HEK293 (cell line): ENCODE data around the gene CHST1.

Source experiments
- CTCF ChIA-PET: fragments of 350-600 bp; formaldehyde crosslinking; extraction: SDS; loops from one replicate; lab custom pipeline; 2021; ENCODE audit warnings: antibody characterized with exemption; lab: Yijun Ruan, JAX
- POLR2A ChIA-PET: fragments of 300-600 bp; formaldehyde crosslinking; extraction: SDS; loops from one replicate; lab custom pipeline; 2020; ENCODE audit warnings: antibody characterized with exemption, inconsistent platforms; lab: Yijun Ruan, JAX
- H3K27ac ChIP-seq: fragments of 200-500 bp; sonication (Bioruptor generic); 2 replicates; pipeline ENCODE4 v1.5.1; 2014; ENCODE audit warnings: low read depth, low read length, control low read depth, inconsistent platforms; ENCODE audit errors: extremely low read depth
- H3K36me3 ChIP-seq, 2 experiments: fragments of 200-500 bp in 1 of 2; sonication (Bioruptor generic) in 1 of 2; 1 replicate in 1 of 2; 2 replicates in 1 of 2; pipeline ENCODE4 v1.5.1; 2014 to 2017; ENCODE audit warnings: inconsistent platforms in 2 of 2, low read length in 2 of 2; ENCODE audit not compliant: control insufficient read depth in 2 of 2, insufficient read depth in 1 of 2
- H3K4me1 ChIP-seq: fragments of 200-500 bp; sonication (Bioruptor generic); 2 replicates; pipeline ENCODE4 v1.5.1; 2014; ENCODE audit warnings: mild to moderate bottlenecking, low read length, inconsistent platforms; ENCODE audit not compliant: control insufficient read depth, insufficient read depth
- H3K4me3 ChIP-seq: 2 replicates; pipeline ENCODE4 v1.5.1; 2011; ENCODE audit warnings: low read depth, mild to moderate bottlenecking, control low read depth, low read length, moderate library complexity
- H3K9me3 ChIP-seq: fragments of 200-500 bp; sonication (Bioruptor generic); 2 replicates; pipeline ENCODE4 v1.5.1; 2014; ENCODE audit warnings: low read depth, low read length, inconsistent platforms; ENCODE audit not compliant: control insufficient read depth, insufficient read depth
- ATF2 ChIP-seq: fragments of 450-650 bp; formaldehyde crosslinking; IDR thresholded peaks from 2 replicates; pipeline ENCODE4 v1.5.1; 2016; ENCODE audit warnings: missing biosample characterization, missing genetic modification characterization, low read depth
- BCL11B ChIP-seq: fragments of 450-650 bp; formaldehyde crosslinking; IDR thresholded peaks from 2 replicates; pipeline ENCODE4 v1.5.1; 2016; ENCODE audit warnings: low read depth, missing biosample characterization, missing genetic modification characterization
- HOXD13 ChIP-seq: sonication (generic); formaldehyde crosslinking; IDR thresholded peaks from 2 replicates; pipeline ENCODE4 v1.8.0; 2022; ENCODE audit warnings: missing genetic modification reagents, borderline replicate concordance
- KLF17 ChIP-seq: fragments of 450-650 bp; formaldehyde crosslinking; IDR thresholded peaks from 2 replicates; pipeline ENCODE4 v1.5.1; 2016; ENCODE audit warnings: missing biosample characterization, missing genetic modification characterization
- KLF8 ChIP-seq: fragments of 450-650 bp; formaldehyde crosslinking; IDR thresholded peaks from 2 replicates; pipeline ENCODE4 v1.5.1; 2016; ENCODE audit warnings: missing biosample characterization, missing genetic modification characterization
- OSR2 ChIP-seq: fragments of 450-650 bp; formaldehyde crosslinking; IDR thresholded peaks from 2 replicates; pipeline ENCODE4 v1.5.1; 2016; ENCODE audit warnings: missing biosample characterization, missing genetic modification characterization
- SP3 ChIP-seq: fragments of 450-650 bp; formaldehyde crosslinking; IDR thresholded peaks from 2 replicates; pipeline ENCODE4 v1.5.1; 2016; ENCODE audit warnings: missing biosample characterization, missing genetic modification characterization
- TSHZ1 ChIP-seq: fragments of 450-650 bp; formaldehyde crosslinking; IDR thresholded peaks from 2 replicates; pipeline ENCODE4 v1.5.1; 2016; ENCODE audit warnings: missing biosample characterization, missing genetic modification characterization, borderline replicate concordance
- ZBTB48 ChIP-seq: fragments of 450-650 bp; formaldehyde crosslinking; IDR thresholded peaks from 2 replicates; pipeline ENCODE4 v1.5.1; 2016; ENCODE audit warnings: missing biosample characterization, missing genetic modification characterization
- ZBTB8A ChIP-seq: fragments of 450-650 bp; formaldehyde crosslinking; IDR thresholded peaks from 2 replicates; pipeline ENCODE4 v1.5.1; 2016; ENCODE audit warnings: missing biosample characterization, missing genetic modification characterization
- ZIC2 ChIP-seq: fragments of 450-650 bp; formaldehyde crosslinking; IDR thresholded peaks from 2 replicates; pipeline ENCODE4 v1.5.1; 2016; ENCODE audit warnings: missing biosample characterization, missing genetic modification characterization
- ZNF18 ChIP-seq: fragments of 450-650 bp; formaldehyde crosslinking; IDR thresholded peaks from 2 replicates; pipeline ENCODE4 v1.5.1; 2016; ENCODE audit warnings: missing biosample characterization, missing genetic modification characterization
- ZNF214 ChIP-seq: fragments of 450-650 bp; formaldehyde crosslinking; IDR thresholded peaks from 2 replicates; pipeline ENCODE4 v1.5.1; 2017; ENCODE audit warnings: missing biosample characterization, mild to moderate bottlenecking, missing genetic modification characterization, borderline replicate concordance
- ZNF223 ChIP-seq: fragments of 450-650 bp; formaldehyde crosslinking; IDR thresholded peaks from 2 replicates; pipeline ENCODE4 v1.5.1; 2016; ENCODE audit warnings: missing biosample characterization, missing genetic modification characterization
- ZNF239 ChIP-seq: fragments of 450-650 bp; formaldehyde crosslinking; IDR thresholded peaks from 2 replicates; pipeline ENCODE4 v1.5.1; 2016; ENCODE audit warnings: missing biosample characterization, missing genetic modification characterization
- ZNF26 ChIP-seq: fragments of 450-650 bp; formaldehyde crosslinking; IDR thresholded peaks from 2 replicates; pipeline ENCODE4 v1.5.1; 2016; ENCODE audit warnings: missing biosample characterization, missing genetic modification characterization
- ZNF274 ChIP-seq, 2 experiments: fragments of 200-500 bp in 1 of 2; fragments of 450-650 bp in 1 of 2; sonication (Bioruptor generic) in 1 of 2; formaldehyde crosslinking in 1 of 2; IDR thresholded peaks; 2 replicates each; pipeline versions ENCODE4 v1.5.1 to v1.6.1; 2014 to 2016; ENCODE audit warnings: borderline replicate concordance in 1 of 2, inconsistent platforms in 1 of 2, low read length in 1 of 2, missing biosample characterization in 1 of 2, missing genetic modification characterization in 1 of 2
- ZNF292 ChIP-seq: fragments of 450-650 bp; formaldehyde crosslinking; IDR thresholded peaks from 2 replicates; pipeline ENCODE4 v1.5.1; 2016; ENCODE audit warnings: low read depth, missing biosample characterization, missing genetic modification characterization, borderline replicate concordance
- ZNF354C ChIP-seq: fragments of 450-650 bp; formaldehyde crosslinking; IDR thresholded peaks from 2 replicates; pipeline ENCODE4 v1.5.1; 2016; ENCODE audit warnings: missing biosample characterization, missing genetic modification characterization, low read depth, borderline replicate concordance
- ZNF366 ChIP-seq: fragments of 450-650 bp; formaldehyde crosslinking; conservative IDR thresholded peaks from 2 replicates; pipeline ENCODE4 v1.5.1; 2016; ENCODE audit warnings: missing biosample characterization, missing genetic modification characterization
- ZNF48 ChIP-seq: fragments of 450-650 bp; formaldehyde crosslinking; IDR thresholded peaks from 2 replicates; pipeline ENCODE4 v1.5.1; 2016; ENCODE audit warnings: missing biosample characterization, missing genetic modification characterization
- ZNF544 ChIP-seq: fragments of 450-650 bp; formaldehyde crosslinking; IDR thresholded peaks from 2 replicates; pipeline ENCODE4 v1.5.0; 2017; ENCODE audit warnings: missing biosample characterization, missing genetic modification characterization
- ZNF747 ChIP-seq: fragments of 450-650 bp; formaldehyde crosslinking; IDR thresholded peaks from 2 replicates; pipeline ENCODE4 v1.5.1; 2016; ENCODE audit warnings: missing biosample characterization, missing genetic modification characterization

CHST1 gene

GRCh38 chr11:45643598-45644260 lies 21.7 kb downstream of the CHST1 start (continued):
- TF ChIP-seq ZNF18 (tag by site-specific recombination) (no peak), ZNF223 (tag by site-specific recombination) (no peak), ZNF354C (no peak), ZNF366 (tag by site-specific recombination) (no peak)

- Histone ChIP-seq H3K9me3 (no peaks in the 10 kb centered on the region), H3K27ac (no peak overlapping the region), H3K4me1 (no peaks in the 10 kb centered on the region), H3K4me3 (no peak overlapping the region), H3K36me3 (no peaks in the 10 kb centered on the region)
- ChIA-PET CTCF (interaction anchor here (1.9 to 3.6 kb wide), 2 partner anchors 14 to 130 kb away, joined by 5 to 30 read pairs; no protein-coding TSS in a partner anchor), POLR2A (interaction anchor here (0.6 kb wide), 1 partner anchor 200 kb away, joined by 3 read pairs; no protein-coding TSS in a partner anchor)
- TF ChIP-seq ZIC2 (no peak), ATF2 (no peak), ZBTB48 (tag by site-specific recombination) (no peak)
Measured at GRCh38 chr11:45641961-45642360, 23.5 kb downstream of the CHST1 start.

GRCh38 chr11:45638051-45638450 lies 27.4 kb downstream of the CHST1 start:
- ChIA-PET CTCF (interaction anchor here (1.1 kb wide), 1 partner anchor 18 kb away, joined by 4 read pairs; no protein-coding TSS in a partner anchor), POLR2A (no interaction called here)

More at GRCh38 chr11:45638051-45638450, 27.4 kb downstream of the CHST1 start:
- Histone ChIP-seq H3K4me3 (no peak overlapping the region), H3K27ac (no peak overlapping the region), H3K36me3 (no peaks in the 10 kb centered on the region), H3K4me1 (no peaks in the 10 kb centered on the region), H3K9me3 (no peaks in the 10 kb centered on the region)
- TF ChIP-seq ZBTB8A (tag by site-specific recombination): no peak
- no peak for TF ChIP-seq ZNF747 (tag by site-specific recombination)
- TF ChIP-seq SP3 (tag by site-specific recombination): no peak
- no peak for TF ChIP-seq BCL11B (tag by site-specific recombination)
- TF ChIP-seq ZNF239 (tag by site-specific recombination): no peak
- no peak for TF ChIP-seq ZNF26
- TF ChIP-seq KLF8: no peak
- no peak for TF ChIP-seq ZNF214 (tag by site-specific recombination)
- TF ChIP-seq ZNF274 (IDR thresholded peaks at IDR 0.05; ENCODE audit: low read length): no peak
- TF ChIP-seq ZNF274 (tag by site-specific recombination; IDR thresholded peaks at IDR 0.05; ENCODE audit: borderline replicate concordance): no peak
- no peak for TF ChIP-seq KLF17 (tag by site-specific recombination)
- TF ChIP-seq ZNF48 (tag by site-specific recombination): no peak
- no peak for TF ChIP-seq ZNF292
- no peak for TF ChIP-seq ZNF544 (tag by site-specific recombination)
- TF ChIP-seq TSHZ1 (tag by site-specific recombination): no peak
- TF ChIP-seq HOXD13 (CRISPR knock-in tag): no peak
- no peak for TF ChIP-seq OSR2 (tag by site-specific recombination)
- TF ChIP-seq, all 188 proteins: peak for 0
